Measurements from ENCODE around the gene STX16.

The STX16 gene

DNA sequence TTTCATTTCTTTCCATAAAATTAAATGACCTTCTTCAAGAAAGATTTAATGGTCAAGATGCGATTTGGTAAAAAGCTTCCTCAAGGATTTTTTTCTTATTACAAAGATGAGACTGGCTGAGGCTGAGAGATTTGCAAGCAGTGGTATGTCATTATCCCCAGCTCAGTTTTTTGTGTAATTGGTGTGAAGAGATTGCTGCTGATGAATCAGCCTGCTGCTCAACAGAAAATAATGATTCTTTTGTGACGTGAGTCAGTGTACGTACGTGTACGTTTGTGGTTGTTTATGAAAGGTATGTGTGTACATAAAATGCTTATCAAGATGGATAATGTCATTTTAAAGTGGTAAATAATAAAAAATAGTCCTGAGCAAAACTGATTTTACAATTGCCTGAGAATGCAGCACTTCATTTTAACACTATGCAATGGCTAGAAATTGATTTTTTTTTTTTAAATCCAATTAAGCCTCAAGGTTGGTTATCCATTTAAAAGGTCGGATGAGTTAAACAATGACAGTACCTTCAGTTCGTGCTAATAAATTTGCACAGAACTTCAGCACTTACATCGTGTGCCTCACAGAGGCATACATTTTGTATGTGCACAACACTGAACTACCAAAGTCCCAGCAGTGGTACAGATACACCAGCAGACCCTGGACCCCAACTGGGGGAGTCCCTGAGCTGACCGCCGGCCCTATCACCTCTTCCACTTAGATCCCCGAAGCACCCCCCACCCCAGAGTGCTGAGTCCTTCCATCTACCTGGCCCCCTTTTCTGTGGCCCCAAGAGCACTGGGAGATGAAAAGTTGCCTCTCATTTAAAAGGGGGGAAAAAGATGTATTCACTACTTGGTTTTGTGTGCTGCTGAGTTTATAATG, 31.8 kb downstream of the STX16 start:
- no peak for DNase-seq

- DNase-seq: no peak
These were observed 33.2 kb downstream of the STX16 start for GRCh38 chr20:58684291-58684690.

- no peak for DNase-seq
These were observed 34.9 kb downstream of the STX16 start for GRCh38 chr20:58685988-58686387.

GRCh38 chr20:58688414-58688813, 37.3 kb downstream of the STX16 start:
- DNase-seq: no peak

DNA sequence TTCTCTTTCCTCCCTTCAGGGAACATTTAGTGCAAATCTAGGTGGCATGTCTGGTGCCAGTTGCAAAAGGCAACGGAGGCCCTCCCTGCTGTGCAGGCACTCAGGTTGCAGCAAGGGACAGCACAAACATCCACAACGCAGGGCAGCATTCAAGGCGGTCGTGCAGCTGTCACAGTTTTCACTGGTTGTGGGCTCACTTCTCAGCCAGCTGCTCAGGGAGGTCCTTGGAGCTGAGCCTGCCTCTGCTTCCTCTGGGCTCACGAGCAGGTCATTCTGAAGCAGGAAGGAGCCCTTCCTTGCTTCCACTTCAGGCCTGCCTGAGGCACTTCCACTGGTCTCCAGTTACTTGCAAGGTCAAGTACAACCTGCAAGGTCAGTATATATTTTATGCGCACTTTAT, 37.8 kb downstream of the STX16 start:
- no peak for DNase-seq

DNA sequence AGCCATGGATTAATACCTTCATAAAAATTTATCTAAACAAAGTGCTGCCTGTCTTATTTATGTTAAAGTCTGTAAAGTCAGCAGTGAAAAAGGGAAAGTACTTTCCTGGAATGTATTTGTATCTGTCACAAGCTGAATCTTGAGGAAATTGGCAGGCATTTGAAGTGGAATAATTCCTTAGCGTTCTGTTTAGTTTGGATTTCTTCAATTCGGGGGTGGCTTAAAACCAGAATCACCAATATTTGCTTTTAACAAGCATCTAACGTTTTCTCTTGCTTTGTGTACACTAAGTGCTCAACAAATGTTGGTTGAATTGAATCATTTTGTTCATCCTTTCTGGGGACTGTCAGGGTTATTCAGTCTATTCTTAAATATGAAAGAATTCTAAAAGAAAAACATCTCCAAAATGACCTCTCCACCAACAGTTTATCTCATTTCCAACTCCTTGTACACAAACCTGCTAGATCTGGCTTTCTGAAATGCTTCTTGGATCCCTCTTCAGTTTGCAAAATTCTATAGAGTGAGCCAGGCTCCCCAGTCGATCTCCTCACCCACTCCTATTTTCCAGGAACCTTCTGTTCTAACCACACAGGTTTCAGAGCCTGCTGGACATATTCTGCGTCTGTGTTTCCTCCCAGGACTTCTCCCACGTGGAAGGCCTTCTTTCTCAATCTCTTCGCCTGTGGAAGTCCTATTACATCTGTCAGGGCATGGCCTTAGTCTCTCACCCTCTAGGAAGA, 39.5 kb downstream of the STX16 start:
- DNase-seq: no peak

GRCh38 chr20:58691773-58692578, 40.9 kb downstream of the STX16 start:
- peak; percentile 27 for DNase-seq

DNA sequence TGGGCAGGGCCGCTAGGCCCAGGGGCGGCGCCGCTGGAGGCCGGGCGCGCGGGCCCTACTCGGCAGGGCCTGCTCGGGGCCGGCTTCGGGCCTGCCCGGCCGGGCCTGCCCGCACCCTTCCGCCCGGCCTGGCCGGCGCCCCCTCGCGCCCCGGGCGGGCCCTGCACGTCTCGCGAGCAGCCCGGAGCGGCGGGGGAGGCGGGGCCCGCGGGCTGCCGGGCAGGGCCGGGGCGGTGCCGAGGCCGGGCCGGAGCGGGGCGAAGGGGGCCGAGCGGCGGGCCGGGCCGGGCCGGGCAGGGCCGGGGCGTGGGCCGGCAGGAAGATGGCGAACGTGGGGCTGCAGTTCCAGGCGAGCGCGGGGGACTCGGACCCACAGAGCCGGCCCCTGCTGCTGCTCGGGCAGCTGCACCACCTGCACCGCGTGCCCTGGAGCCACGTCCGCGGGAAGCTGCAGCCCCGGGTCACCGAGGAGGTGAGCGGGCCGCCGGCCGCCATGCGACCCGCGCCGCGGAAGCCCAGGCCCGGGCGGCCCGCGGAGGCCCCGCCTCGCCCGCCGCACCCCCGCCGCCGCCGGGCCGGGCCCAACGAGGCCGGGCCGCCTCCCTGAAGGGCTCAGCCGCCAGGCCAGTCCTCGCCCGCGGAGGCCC, 41.6 kb downstream of the STX16 start, which contains the start of gene NPEPL1:
Gene NPEPL1 (plus strand): TSS at position 222 of the 647 bp plus-strand sequence. CDS start 101 bp downstream, at position 323.
- no peak for DNase-seq

GRCh38 chr20:58693226-58694006, 42.3 kb downstream of the STX16 start:
- no peak for DNase-seq

DNA sequence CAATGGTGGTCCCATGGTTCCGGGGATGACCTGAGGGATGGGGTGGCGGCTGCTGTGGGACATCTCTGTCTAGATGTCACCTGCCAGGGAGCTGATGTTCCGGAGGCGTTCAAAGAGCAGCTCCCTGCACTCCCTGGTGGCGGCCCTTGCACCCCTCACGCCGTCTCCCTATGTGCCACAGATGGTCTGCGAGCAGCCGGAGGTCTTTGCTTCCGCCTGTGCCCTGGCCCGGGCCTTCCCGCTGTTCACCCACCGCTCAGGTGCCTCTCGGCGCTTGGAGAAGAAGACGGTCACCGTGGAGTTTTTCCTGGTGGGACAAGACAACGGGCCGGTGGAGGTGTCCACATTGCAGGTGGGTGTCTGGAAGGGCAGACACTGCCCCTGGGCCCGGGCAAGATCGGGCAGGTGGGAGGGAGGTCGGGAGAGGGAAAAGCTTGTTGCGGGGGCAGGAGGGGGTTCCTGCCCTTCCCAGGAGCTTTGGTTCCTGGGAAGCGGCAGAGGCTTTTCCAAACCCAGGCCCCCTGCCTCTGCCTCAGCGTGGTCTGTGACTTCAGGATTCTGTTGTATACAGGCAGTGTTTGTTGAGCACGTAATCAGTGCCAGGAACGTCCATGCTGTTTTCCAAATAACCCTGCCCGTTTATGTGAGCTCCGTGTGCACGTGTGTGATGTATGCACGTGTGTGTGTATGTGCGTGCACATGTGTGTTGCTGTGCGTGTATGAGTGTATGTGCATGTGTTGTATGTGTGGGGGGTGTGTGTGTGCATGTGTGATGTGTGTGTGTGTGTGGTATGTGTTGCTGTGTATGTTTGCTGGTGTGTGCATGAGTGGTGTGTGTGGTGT, 43.4 kb downstream of the STX16 start:
- no peak for DNase-seq

GRCh38 chr20:58695084-58695722, 44.1 kb downstream of the STX16 start:
- DNase-seq: no peak

DNA sequence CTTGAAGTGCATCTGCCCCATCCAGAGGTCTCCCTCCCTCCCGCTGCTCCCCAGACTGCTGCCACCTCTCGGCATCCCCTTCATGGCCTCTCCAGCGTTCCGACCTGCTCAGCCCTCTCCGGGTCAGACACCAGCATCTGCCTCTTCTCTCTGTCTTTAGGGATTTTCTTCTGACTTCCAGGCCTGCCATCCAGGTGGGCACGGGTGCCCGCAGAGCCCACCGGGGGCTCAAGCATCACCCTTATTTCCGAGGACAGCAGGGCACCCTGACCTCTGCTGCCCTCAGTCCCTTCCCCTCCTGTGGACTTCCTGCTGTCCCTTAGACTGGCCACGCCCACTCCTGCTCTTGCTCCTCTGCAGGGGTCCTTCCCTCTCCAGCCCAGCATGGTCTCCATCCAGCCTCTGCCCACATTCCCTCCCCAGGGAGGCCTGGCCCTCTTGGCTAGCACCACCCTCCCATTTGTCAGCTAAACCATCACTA, 44.9 kb downstream of the STX16 start:
- no peak for DNase-seq

DNA sequence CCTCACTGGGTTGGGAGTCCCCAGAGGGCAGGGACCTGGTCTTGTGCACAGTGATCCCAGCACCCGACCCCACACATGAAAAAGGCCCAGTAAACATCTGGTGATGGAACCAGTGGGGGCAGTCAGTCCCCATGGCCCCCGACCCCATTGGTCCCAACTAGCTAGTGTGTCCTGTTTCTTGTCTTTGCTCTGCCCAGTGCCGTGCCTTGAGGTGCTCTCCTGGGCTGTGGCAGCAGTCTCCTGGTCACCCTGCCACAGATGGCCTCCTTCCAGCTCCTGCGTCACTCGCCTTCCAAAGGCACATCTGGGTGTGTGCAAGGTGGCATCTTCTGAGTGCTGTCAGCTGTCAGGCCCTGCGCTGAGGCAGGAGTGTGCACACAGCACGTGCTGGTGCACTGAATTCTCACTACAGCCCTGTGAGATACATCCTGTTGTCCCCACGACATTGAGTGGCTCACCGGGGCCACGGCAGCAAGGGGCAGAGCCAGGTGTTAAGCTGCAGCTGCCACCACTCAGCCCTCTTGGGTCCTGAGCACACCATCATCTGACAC, 45.4 kb downstream of the STX16 start:
- DNase-seq: no peak

- DNase-seq: no peak
These were observed 46.3 kb downstream of the STX16 start for GRCh38 chr20:58697201-58697866.

DNA sequence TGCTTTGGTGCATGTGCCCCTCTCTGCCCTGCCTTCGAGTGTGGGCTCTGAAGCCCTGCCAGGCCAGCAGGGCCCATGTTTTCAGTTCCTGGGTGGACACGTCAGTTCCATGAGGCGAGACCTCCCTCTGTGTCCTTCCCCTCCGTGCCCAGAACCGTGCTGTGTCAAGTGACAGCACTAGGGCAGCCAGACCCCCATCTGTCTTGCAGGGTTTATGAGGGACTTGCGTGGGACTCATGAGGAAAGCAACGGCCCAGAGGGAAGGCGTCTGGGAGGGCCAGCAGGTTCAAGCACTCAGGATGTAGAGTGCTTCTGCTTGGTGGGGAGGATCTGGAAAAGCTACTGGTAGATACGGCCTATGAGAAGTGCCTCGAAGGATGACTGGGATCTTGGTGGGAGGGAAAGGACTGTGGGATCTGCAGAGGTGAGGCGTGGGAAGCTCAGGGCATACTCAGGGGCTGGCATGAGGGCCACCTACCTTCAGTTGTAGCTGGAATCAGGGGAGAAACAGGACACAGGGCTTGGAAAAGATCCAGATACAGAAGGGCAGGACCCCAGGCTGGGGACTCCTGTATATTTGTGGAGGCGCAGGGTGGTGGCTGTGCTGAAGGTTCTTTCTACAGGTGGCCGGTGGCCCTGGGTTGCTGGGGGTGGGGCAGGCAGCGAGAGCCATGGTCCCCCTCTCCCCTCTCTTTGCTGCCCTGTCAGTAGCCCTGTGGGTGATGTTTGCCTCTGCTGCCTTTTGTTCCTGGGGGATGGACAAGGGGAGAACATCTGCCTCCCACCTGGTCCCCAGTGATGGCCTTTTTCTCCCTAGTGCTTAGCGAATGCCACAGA, 47.0 kb downstream of the STX16 start:
- no peak for DNase-seq

DNA sequence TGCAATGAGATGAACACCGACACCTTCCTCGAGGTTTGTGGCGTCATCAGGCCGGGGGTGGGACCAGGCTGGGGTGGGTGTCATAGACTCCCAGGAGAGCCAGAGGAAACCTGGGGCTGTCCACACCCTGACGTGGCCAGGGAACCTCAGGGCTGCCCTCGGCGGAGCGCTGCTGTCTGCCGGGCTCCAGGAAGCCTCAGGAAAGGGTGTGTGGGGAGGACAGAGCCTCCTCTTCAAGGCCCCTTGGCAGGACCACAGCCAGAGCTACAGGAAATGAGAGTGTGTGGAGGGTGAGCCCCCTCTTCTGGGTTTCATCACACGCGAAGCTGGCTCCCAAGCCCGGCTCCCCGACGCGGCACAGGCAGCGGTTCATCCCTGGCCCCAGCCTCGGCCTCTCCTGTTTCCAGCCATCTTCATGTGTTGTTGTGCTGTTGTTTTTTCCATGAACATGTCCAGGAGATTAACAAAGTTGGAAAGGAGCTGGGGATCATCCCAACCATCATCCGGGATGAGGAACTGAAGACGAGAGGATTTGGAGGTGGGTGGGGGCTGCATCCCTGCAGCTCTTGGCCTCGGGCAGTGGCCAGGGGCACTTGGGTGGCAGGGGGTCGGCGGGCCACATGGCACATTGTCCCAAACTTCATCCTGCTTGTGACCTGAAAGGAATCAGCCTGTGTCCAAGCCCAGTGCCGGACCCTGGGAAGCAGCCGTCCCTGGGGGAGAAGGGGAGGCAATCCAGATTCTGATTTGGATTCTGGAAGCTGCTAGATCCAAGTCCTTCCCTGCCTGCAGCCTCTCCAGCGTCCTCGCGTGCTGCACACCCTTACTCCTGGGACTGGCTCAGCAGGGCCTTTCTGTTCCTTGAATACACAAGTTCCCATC, 47.9 kb downstream of the STX16 start:
- no peak for DNase-seq

GRCh38 chr20:58699623-58700107, 48.6 kb downstream of the STX16 start:
- no peak for DNase-seq
